GM19468 (cell line): ENCODE results near the gene CTAGE1.

Experiments
- ATAC-seq: cut with Tn5 transposase; IDR thresholded peaks from one replicate; pipeline ENCODE4 v1.9.1; 2021; ENCODE audit warnings: mild to moderate bottlenecking, moderate library complexity, moderate number of reproducible peaks; ENCODE audit not compliant: unreplicated experiment; ENCODE audit errors: extremely low read depth

The CTAGE1 gene

GRCh38 chr18:22436136-22436535 is 18.4 kb upstream of the CTAGE1 start:
- no peak for ATAC-seq

- no peak for ATAC-seq
These were observed 17.4 kb upstream of the CTAGE1 start for GRCh38 chr18:22434973-22435608.

GRCh38 chr18:22433956-22434355 is 16.2 kb upstream of the CTAGE1 start:
- ATAC-seq: no peak

GRCh38 chr18:22432657-22433137 is 15.0 kb upstream of the CTAGE1 start:
- no peak for ATAC-seq

GRCh38 chr18:22429564-22429963 is 11.8 kb upstream of the CTAGE1 start:
- no peak for ATAC-seq

GRCh38 chr18:22428672-22429071 is 11.0 kb upstream of the CTAGE1 start:
- no peak for ATAC-seq

GRCh38 chr18:22427822-22428549 is 10.3 kb upstream of the CTAGE1 start:
- ATAC-seq: no peak

- no peak for ATAC-seq
These were observed 6.8 kb upstream of the CTAGE1 start for GRCh38 chr18:22424565-22424963.

GRCh38 chr18:22423878-22424564 is 6.3 kb upstream of the CTAGE1 start:
- no peak for ATAC-seq

- no peak for ATAC-seq
These were observed 5.3 kb upstream of the CTAGE1 start for GRCh38 chr18:22422909-22423548.

- ATAC-seq: no peak
These were observed 2.9 kb upstream of the CTAGE1 start for GRCh38 chr18:22420652-22421051.

- no peak for ATAC-seq
These were observed 5.4 kb downstream of the CTAGE1 start for GRCh38 chr18:22412176-22412911.

GRCh38 chr18:22411446-22411845 is 6.3 kb downstream of the CTAGE1 start:
- ATAC-seq: no peak

GRCh38 chr18:22410126-22410525 is 7.6 kb downstream of the CTAGE1 start:
- no peak for ATAC-seq

- ATAC-seq: no peak
These were observed 8.3 kb downstream of the CTAGE1 start for GRCh38 chr18:22409445-22409844.

- no peak for ATAC-seq
These were observed 9.7 kb downstream of the CTAGE1 start for GRCh38 chr18:22408059-22408458.

GRCh38 chr18:22405142-22405541 is 12.6 kb downstream of the CTAGE1 start:
- ATAC-seq: no peak

GRCh38 chr18:22403950-22404349 is 13.8 kb downstream of the CTAGE1 start:
- no peak for ATAC-seq

GRCh38 chr18:22399949-22400348 is 17.8 kb downstream of the CTAGE1 start:
- no peak for ATAC-seq

- ATAC-seq: no peak
These were observed 19.3 kb downstream of the CTAGE1 start for GRCh38 chr18:22398464-22398863.
